GM12878 (cell line): ENCODE data around the gene EEF2. TPM values are rescaled to one million over a fixed set of nuclear protein-coding genes. Genes with fewer than 3 reads are reported as not detected.

Experiments
- CHD4 ChIP-seq: fragments of 200-600 bp; sonication (generic); IDR thresholded peaks from 2 replicates; pipeline ENCODE4 v1.6.1; 2016; ENCODE audit warnings: mild to moderate bottlenecking
- CREB1 ChIP-seq: IDR thresholded peaks from 2 replicates; pipeline ENCODE4 v1.6.1; 2012; ENCODE audit warnings: low read depth, mild to moderate bottlenecking, inconsistent platforms
- CREM ChIP-seq: IDR thresholded peaks from 2 replicates; pipeline ENCODE4 v1.6.1; 2014; ENCODE audit warnings: antibody characterized with exemption, low read depth
- GATAD2B ChIP-seq: fragments of 450-650 bp; conservative IDR thresholded peaks from 2 replicates; pipeline ENCODE4 v1.6.1; 2017; ENCODE audit warnings: low read depth, mild to moderate bottlenecking, moderate library complexity
- HCFC1 ChIP-seq: fragments of 150-350 bp; IDR thresholded peaks from 2 replicates; pipeline ENCODE4 v1.6.1; 2014; ENCODE audit warnings: low read length
- HDGF ChIP-seq: fragments of 450-650 bp; IDR thresholded peaks from 2 replicates; pipeline ENCODE4 v1.6.1; 2016; ENCODE audit warnings: antibody characterized with exemption
- IRF4 ChIP-seq: IDR thresholded peaks from 2 replicates; pipeline ENCODE4 v1.6.1; 2011; ENCODE audit warnings: low read depth, low read length
- KDM1A ChIP-seq: fragments of 200-600 bp; sonication (generic); IDR thresholded peaks from 2 replicates; pipeline ENCODE4 v1.6.1; 2016; ENCODE audit warnings: borderline replicate concordance
- KLF5 ChIP-seq: fragments of 450-650 bp; IDR thresholded peaks from 2 replicates; pipeline ENCODE4 v1.6.1; 2014; ENCODE audit warnings: mild to moderate bottlenecking; ENCODE audit not compliant: partially characterized antibody
- LARP7 ChIP-seq: fragments of 450-650 bp; IDR thresholded peaks from 2 replicates; pipeline ENCODE4 v1.6.1; 2017; ENCODE audit warnings: mild to moderate bottlenecking
- MEF2A ChIP-seq: IDR thresholded peaks from 2 replicates; pipeline ENCODE4 v1.6.1; 2011; ENCODE audit warnings: low read depth, mild to moderate bottlenecking, low read length, moderate library complexity; ENCODE audit not compliant: insufficient read depth
- MXI1 ChIP-seq: fragments of 150-350 bp; IDR thresholded peaks from 2 replicates; pipeline ENCODE4 v1.6.1; 2011; ENCODE audit warnings: low read depth, mild to moderate bottlenecking, inconsistent platforms, low read length, improper control_type of control experiment
- NFYB ChIP-seq: IDR thresholded peaks from 2 replicates; pipeline ENCODE4 v1.6.1; 2011; ENCODE audit warnings: low read depth, mild to moderate bottlenecking, low read length, improper control_type of control experiment, moderate library complexity; ENCODE audit not compliant: insufficient read depth
- NKRF ChIP-seq: fragments of 450-650 bp; conservative IDR thresholded peaks from 2 replicates; pipeline ENCODE4 v1.6.1; 2017; ENCODE audit warnings: mild to moderate bottlenecking, moderate library complexity
- NRF1 ChIP-seq: conservative IDR thresholded peaks from 2 replicates; pipeline ENCODE4 v1.6.1; 2011; ENCODE audit warnings: mild to moderate bottlenecking, low read depth, low read length, improper control_type of control experiment
- PAX5 ChIP-seq: IDR thresholded peaks from 2 replicates; pipeline ENCODE4 v1.6.1; 2011; ENCODE audit warnings: low read depth, low read length, borderline replicate concordance
- RELB ChIP-seq: fragments of 450-650 bp; IDR thresholded peaks from 2 replicates; pipeline ENCODE4 v1.6.1; 2017; ENCODE audit warnings: low read depth, mild to moderate bottlenecking, moderate library complexity
- REST ChIP-seq: IDR thresholded peaks from 2 replicates; pipeline ENCODE4 v1.6.1; 2012; ENCODE audit warnings: mild to moderate bottlenecking, low read depth, low read length
- SMARCA5 ChIP-seq: fragments of 450-650 bp; IDR thresholded peaks from 2 replicates; pipeline ENCODE4 v1.6.1; 2017; ENCODE audit warnings: mild to moderate bottlenecking
- SRF ChIP-seq, 2 experiments: IDR thresholded peaks; 2 replicates each; pipeline ENCODE4 v1.6.1; 2011; ENCODE audit warnings: low read depth in 2 of 2, low read length in 2 of 2, mild to moderate bottlenecking in 1 of 2, moderate library complexity in 1 of 2
- TCF7 ChIP-seq: IDR thresholded peaks from 2 replicates; pipeline ENCODE4 v1.6.1; 2014; ENCODE audit warnings: antibody characterized with exemption, borderline replicate concordance
- YBX1 ChIP-seq: fragments of 450-650 bp; IDR thresholded peaks from 2 replicates; pipeline ENCODE4 v1.6.1; 2016; ENCODE audit warnings: antibody characterized with exemption
- ZNF207 ChIP-seq: fragments of 450-650 bp; IDR thresholded peaks from 2 replicates; pipeline ENCODE4 v1.6.1; 2014; ENCODE audit warnings: antibody characterized with exemption, mild to moderate bottlenecking, borderline replicate concordance
- polyA plus RNA-seq, 11 experiments: library from polyadenylated mRNA; depleted of rRNA in 4 of 11; unstranded in 6 of 11; stranded (reverse) in 5 of 11; fragments of >200 nt; fragmentation: Nextera tagmentation in 4 of 11; fragmentation: Illumina TruSeq in 1 of 11; extraction: Ambion mirVana in 4 of 11; extraction: Trizol in 1 of 11; gene quantifications; 1 replicate in 1 of 11; 2 replicates in 10 of 11; pipeline versions ENCODE4 v1.2.1 to v1.2.3, GENCODE V29; 2011 to 2016; ENCODE audit warnings: inconsistent platforms in 2 of 11, missing spikeins in 2 of 11, low read depth in 1 of 11
- total RNA-seq, 4 experiments: library from RNA; depleted of rRNA in 3 of 4; stranded (reverse); fragments of >200 nt in 3 of 4; fragmentation: Illumina TruSeq in 1 of 4; extraction: Trizol in 1 of 4; gene quantifications; 2 replicates each; pipeline versions ENCODE4 v1.2.1 to v1.2.3, GENCODE V29; 2013 to 2021

EEF2 gene
- total and polyA plus RNA-seq, 10 of the 15 experiments (the other 5 are each of a cell fraction or from before 2014, with no cell fraction given) = 280 to 3,491 (median 1,305) TPM

GRCh38 chr19:3970808-3971598 is 14.3 kb downstream of the EEF2 start, which contains the start of gene DAPK3 (continued):
- TF ChIP-seq CHD4 = no peak
- no peak for TF ChIP-seq KLF5
- no peak for TF ChIP-seq YBX1
- TF ChIP-seq PAX5 = 0 out of 2 replicates have a peak, but pooled peaks have one; percentile 55
- TF ChIP-seq NRF1 = peak; percentile 28; the same call in 1 of the 2 replicates
- peak; percentile 65; the same call in 1 of the 2 replicates for TF ChIP-seq GATAD2B
- 0 out of 2 replicates have a peak, but pooled peaks have one; percentile 74 for TF ChIP-seq HDGF
- TF ChIP-seq NKRF = peak; percentile 73; the same call in 1 of the 2 replicates
- no peak; the same call in 1 of the 2 replicates for TF ChIP-seq RELB
- peak; percentile 46 for TF ChIP-seq HCFC1
- TF ChIP-seq KDM1A = no peak
- peak; percentile 79 to 82 for TF ChIP-seq SRF (IDR thresholded peaks at IDR 0.05; ENCODE audit: low read depth in 2 of 2, low read length in 2 of 2)
- peak; percentile 35; the same call in 1 of the 2 replicates for TF ChIP-seq SMARCA5
- no peak for TF ChIP-seq MEF2A
- 0 out of 2 replicates have a peak, but pooled peaks have one; percentile 27 for TF ChIP-seq IRF4
- no peak for TF ChIP-seq ZNF207
- TF ChIP-seq REST = peak; percentile 91
- TF ChIP-seq LARP7 = peak; percentile 20; the same call in 1 of the 2 replicates
- peak; percentile 78; the same call in 1 of the 2 replicates for TF ChIP-seq CREM
- peak; percentile 91 for TF ChIP-seq CREB1
- TF ChIP-seq NFYB = peak; percentile 92
- TF ChIP-seq TCF7 = no peak
- peak; percentile 42; the same call in 1 of the 2 replicates for TF ChIP-seq MXI1
